HUES48 (cell line): Measurements from ENCODE around the gene ZNF35.

ENCODE experiments used
- H3K27ac ChIP-seq: one replicate; pipeline ENCODE4 v1.7.0; 2013; ENCODE audit warnings: low read depth, low read length, inconsistent platforms
- H3K27me3 ChIP-seq: 2 replicates; pipeline ENCODE4 v1.6.1; 2013; ENCODE audit warnings: mild to moderate bottlenecking, low read length; ENCODE audit not compliant: control insufficient read depth, insufficient read depth
- H3K36me3 ChIP-seq: 2 replicates; pipeline ENCODE4 v1.6.1; 2013; ENCODE audit warnings: low read length; ENCODE audit not compliant: control insufficient read depth, insufficient read depth
- H3K4me1 ChIP-seq: 2 replicates; pipeline ENCODE4 v1.6.1; 2013; ENCODE audit warnings: mild to moderate bottlenecking, low read length; ENCODE audit not compliant: control insufficient read depth, insufficient read depth
- H3K4me3 ChIP-seq: 2 replicates; pipeline ENCODE4 v1.5.1; 2013; ENCODE audit warnings: mild to moderate bottlenecking, low read depth, low read length
- H3K9ac ChIP-seq: 2 replicates; pipeline ENCODE4 v1.6.1; 2013; ENCODE audit warnings: mild to moderate bottlenecking, low read depth, low read length, moderate library complexity
- H3K9me3 ChIP-seq: 2 replicates; pipeline ENCODE4 v1.6.1; 2013; ENCODE audit warnings: low read length; ENCODE audit not compliant: control insufficient read depth, insufficient read depth

The ZNF35 gene

DNA sequence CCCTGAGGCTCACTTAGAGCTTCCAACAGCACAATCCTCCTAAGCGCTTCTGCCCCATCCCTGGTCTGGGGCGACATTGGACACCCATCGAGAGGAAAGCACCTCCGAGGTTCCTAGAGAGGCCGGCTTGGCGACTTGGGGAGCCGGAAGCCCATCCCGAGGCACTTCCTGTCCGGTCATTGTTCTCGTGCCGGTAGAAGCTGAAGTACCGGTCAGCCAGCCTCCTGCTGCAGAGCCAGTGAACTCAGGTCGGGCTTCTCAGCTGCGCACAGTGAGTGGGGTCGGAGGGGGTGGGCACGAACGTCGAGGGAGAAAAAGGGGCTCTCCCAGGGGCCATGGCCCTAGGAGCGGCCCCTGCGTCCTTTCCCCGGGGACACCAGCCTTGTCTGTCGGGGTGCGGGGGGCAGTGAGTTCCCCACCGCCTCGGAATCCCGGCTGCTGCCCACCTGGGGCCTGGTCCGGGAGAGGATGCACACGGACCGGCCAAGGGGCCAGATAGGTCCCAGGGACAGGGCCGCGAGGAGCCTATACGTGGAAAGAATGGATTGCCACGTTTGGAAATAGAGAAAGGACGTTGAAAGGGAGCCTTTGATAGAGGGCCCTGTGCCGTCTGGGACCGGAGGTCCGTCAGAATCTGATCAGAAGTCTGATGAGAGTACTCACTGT is at the start of gene ZNF35:
Gene ZNF35 (plus strand): TSS at position 169 of the 666 bp plus-strand sequence. CDS start 2,336 bp downstream, outside the sequence.
- peak within 1 kb of the TSS; percentile 83 for H3K9ac ChIP-seq
- H3K27ac ChIP-seq = peak within 1 kb of the TSS; percentile 86

DNA sequence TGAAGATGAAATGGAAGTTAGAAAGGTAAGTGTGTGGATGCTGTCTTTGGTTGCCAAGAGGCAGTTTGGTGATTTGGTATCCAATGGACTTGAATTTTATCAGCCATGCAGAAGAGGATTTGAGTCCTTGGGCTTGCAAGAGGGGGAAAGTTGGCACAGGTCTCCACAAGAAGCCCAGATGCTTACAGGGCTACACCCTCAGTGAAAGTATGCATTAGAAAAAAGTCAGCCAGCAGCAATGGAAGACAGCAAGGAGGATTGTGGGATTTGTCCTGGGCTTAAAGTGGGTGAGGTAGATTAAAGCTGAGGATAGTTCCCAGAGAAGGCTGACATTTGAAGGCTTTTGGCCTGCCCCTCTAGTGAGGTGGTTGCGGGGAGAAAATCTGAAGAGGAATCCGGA is 46.8 kb upstream of the ZNF35 start:
- H3K9me3 ChIP-seq = peaks cover 22% of the 10 kb centered on the region

More for the DNA sequence above, at the start of gene ZNF35:
- peaks cover 5% of the 10 kb centered on the region; the same call in 1 of the 2 replicates for H3K4me1 ChIP-seq
- peaks cover 4% of the 10 kb centered on the region; the same call in 1 of the 2 replicates for H3K9me3 ChIP-seq
- peaks cover 33% of the 10 kb centered on the region for H3K36me3 ChIP-seq
- peak within 1 kb of the TSS; percentile 98 for H3K4me3 ChIP-seq
- no peaks in the 10 kb centered on the region for H3K27me3 ChIP-seq

GRCh38 chr3:44612678-44613077 is 35.9 kb upstream of the ZNF35 start:
- H3K27me3 ChIP-seq = no peaks in the 10 kb centered on the region
- peaks cover 11% of the 10 kb centered on the region; the same call in 1 of the 2 replicates for H3K9me3 ChIP-seq
- H3K9ac ChIP-seq = no peak overlapping the region
- no peak overlapping the region for H3K27ac ChIP-seq
- H3K4me3 ChIP-seq = no peak overlapping the region
- no peaks in the 10 kb centered on the region for H3K36me3 ChIP-seq
- no peaks in the 10 kb centered on the region for H3K4me1 ChIP-seq

More for the DNA sequence above, 46.8 kb upstream of the ZNF35 start:
- H3K4me1 ChIP-seq = no peaks in the 10 kb centered on the region
- H3K27ac ChIP-seq = no peak overlapping the region
- H3K4me3 ChIP-seq = no peak overlapping the region
- H3K9ac ChIP-seq = no peak overlapping the region
- no peaks in the 10 kb centered on the region for H3K36me3 ChIP-seq
- no peaks in the 10 kb centered on the region for H3K27me3 ChIP-seq

GRCh38 chr3:44624749-44625480 is 23.6 kb upstream of the ZNF35 start, which contains the start of gene ZNF197:
Gene ZNF197 (plus strand): TSS chr3:44625036. CDS start chr3:44629155, 4,119 bp downstream.
- peak within 1 kb of the TSS; percentile 76 for H3K9ac ChIP-seq
- H3K27me3 ChIP-seq = no peaks in the 10 kb centered on the region
- no peaks in the 10 kb centered on the region for H3K4me1 ChIP-seq
- H3K4me3 ChIP-seq = peak within 1 kb of the TSS; percentile 96
- peak within 1 kb of the TSS; percentile 90 for H3K27ac ChIP-seq
- H3K36me3 ChIP-seq = peaks cover 9% of the 10 kb centered on the region
- no peaks in the 10 kb centered on the region for H3K9me3 ChIP-seq

DNA sequence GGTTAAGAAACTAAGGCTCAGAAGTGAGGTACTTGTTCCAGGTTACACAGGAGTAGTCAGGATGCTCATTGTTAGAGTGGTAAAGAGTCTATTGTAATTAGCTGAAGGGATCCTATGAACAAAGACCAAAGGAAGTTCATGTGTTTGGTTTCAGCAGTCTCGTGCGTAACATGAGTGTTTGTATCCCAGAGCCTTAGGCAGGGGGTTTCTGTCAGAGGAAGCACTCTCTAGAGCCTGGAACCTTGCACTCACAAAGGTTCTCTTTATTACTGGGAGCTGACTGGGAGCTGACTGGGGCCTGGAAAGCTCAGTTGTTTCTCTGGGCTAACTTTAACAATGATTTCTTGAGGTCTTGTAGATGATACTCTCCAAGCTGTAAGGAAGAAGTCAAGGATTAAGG is 19.8 kb upstream of the ZNF35 start:
- Histone ChIP-seq H3K27ac (no peak overlapping the region), H3K4me1 (no peaks in the 10 kb centered on the region), H3K9me3 (no peaks in the 10 kb centered on the region), H3K27me3 (no peaks in the 10 kb centered on the region), H3K4me3 (no peak overlapping the region), H3K9ac (no peak overlapping the region), H3K36me3 (peaks cover 38% of the 10 kb centered on the region)

GRCh38 chr3:44632193-44632592 is 16.3 kb upstream of the ZNF35 start:
- no peak overlapping the region for H3K27ac ChIP-seq
- H3K4me3 ChIP-seq = no peak overlapping the region
- no peaks in the 10 kb centered on the region for H3K4me1 ChIP-seq
- no peaks in the 10 kb centered on the region for H3K9me3 ChIP-seq
- no peak overlapping the region for H3K9ac ChIP-seq
- peaks cover 46% of the 10 kb centered on the region for H3K36me3 ChIP-seq
- no peaks in the 10 kb centered on the region for H3K27me3 ChIP-seq

GRCh38 chr3:44642337-44642736 is 6.2 kb upstream of the ZNF35 start:
- H3K4me1 ChIP-seq = no peaks in the 10 kb centered on the region
- H3K4me3 ChIP-seq = no peak overlapping the region
- no peaks in the 10 kb centered on the region for H3K27me3 ChIP-seq
- H3K36me3 ChIP-seq = peaks cover 42% of the 10 kb centered on the region
- peaks cover 41% of the 10 kb centered on the region for H3K9me3 ChIP-seq
- H3K27ac ChIP-seq = no peak overlapping the region
- no peak overlapping the region for H3K9ac ChIP-seq

- H3K36me3 ChIP-seq = peaks cover 42% of the 10 kb centered on the region
Measured at GRCh38 chr3:44643024-44643423, 5.5 kb upstream of the ZNF35 start.

GRCh38 chr3:44647771-44648170 is 761 bp upstream of the ZNF35 start:
- no peak overlapping the region for H3K27ac ChIP-seq
- peaks cover 5% of the 10 kb centered on the region; the same call in 1 of the 2 replicates for H3K4me1 ChIP-seq
- peaks cover 13% of the 10 kb centered on the region for H3K9me3 ChIP-seq
- H3K36me3 ChIP-seq = peaks cover 32% of the 10 kb centered on the region
- H3K4me3 ChIP-seq = peak overlapping the region; percentile 98
- H3K27me3 ChIP-seq = no peaks in the 10 kb centered on the region
- no peak overlapping the region for H3K9ac ChIP-seq

More at GRCh38 chr3:44643024-44643423, 5.5 kb upstream of the ZNF35 start:
- Histone ChIP-seq H3K9me3 (peaks cover 41% of the 10 kb centered on the region), H3K27me3 (no peaks in the 10 kb centered on the region), H3K4me3 (no peak overlapping the region), H3K27ac (no peak overlapping the region), H3K9ac (no peak overlapping the region), H3K4me1 (peaks cover 2% of the 10 kb centered on the region; the same call in 1 of the 2 replicates)

- no peaks in the 10 kb centered on the region for H3K27me3 ChIP-seq
- no peak overlapping the region for H3K9ac ChIP-seq
- H3K9me3 ChIP-seq = no peaks in the 10 kb centered on the region
- H3K27ac ChIP-seq = no peak overlapping the region
- peak overlapping the region; percentile 98 for H3K4me3 ChIP-seq
- peaks cover 5% of the 10 kb centered on the region; the same call in 1 of the 2 replicates for H3K4me1 ChIP-seq
- H3K36me3 ChIP-seq = peaks cover 43% of the 10 kb centered on the region
Measured at GRCh38 chr3:44649709-44650108, 1.2 kb downstream of the ZNF35 start.

- Histone ChIP-seq H3K36me3 (peaks cover 77% of the 10 kb centered on the region), H3K9ac (no peak overlapping the region), H3K27ac (no peak overlapping the region), H3K4me3 (no peak overlapping the region), H3K27me3 (no peaks in the 10 kb centered on the region), H3K9me3 (peaks cover 12% of the 10 kb centered on the region; the same call in 1 of the 2 replicates), H3K4me1 (no peaks in the 10 kb centered on the region)
Measured at GRCh38 chr3:44654039-44654438, 5.5 kb downstream of the ZNF35 start.
